ENCODE results near the gene ACSS2. TPM values are rescaled to one million over a fixed set of nuclear protein-coding genes. Genes with fewer than 3 reads are reported as not detected.

The ACSS2 gene
- total and polyA plus RNA-seq, 2 donors from 2014 or later = 53.1 to 98.9 TPM

DNA sequence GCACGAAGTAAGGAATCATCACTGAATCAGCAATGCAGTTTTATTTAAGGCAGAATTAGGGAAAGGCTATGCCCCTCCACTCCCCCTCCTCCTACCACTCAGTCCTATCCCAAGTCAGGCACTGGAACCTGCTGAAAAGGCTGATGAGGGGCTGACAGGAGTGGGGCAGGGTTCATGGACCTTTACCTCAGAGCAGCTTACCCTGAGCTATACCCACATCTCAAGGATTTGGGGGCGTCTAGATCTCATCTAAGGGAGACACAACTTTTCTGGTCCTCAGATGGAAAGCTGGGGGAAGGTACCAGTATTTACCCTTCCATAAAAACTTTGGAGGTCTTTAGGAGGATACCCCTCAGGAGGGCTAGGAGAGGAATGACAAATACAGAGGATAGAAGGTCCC is 52.0 kb downstream of the ACSS2 start:
- FAIRE-seq (no peak), DNase-seq (no peak)
- no peak overlapping the region for H3K9ac ChIP-seq (ENCODE audit: low read length in 3 of 3)
- TF ChIP-seq, protein P1, sequence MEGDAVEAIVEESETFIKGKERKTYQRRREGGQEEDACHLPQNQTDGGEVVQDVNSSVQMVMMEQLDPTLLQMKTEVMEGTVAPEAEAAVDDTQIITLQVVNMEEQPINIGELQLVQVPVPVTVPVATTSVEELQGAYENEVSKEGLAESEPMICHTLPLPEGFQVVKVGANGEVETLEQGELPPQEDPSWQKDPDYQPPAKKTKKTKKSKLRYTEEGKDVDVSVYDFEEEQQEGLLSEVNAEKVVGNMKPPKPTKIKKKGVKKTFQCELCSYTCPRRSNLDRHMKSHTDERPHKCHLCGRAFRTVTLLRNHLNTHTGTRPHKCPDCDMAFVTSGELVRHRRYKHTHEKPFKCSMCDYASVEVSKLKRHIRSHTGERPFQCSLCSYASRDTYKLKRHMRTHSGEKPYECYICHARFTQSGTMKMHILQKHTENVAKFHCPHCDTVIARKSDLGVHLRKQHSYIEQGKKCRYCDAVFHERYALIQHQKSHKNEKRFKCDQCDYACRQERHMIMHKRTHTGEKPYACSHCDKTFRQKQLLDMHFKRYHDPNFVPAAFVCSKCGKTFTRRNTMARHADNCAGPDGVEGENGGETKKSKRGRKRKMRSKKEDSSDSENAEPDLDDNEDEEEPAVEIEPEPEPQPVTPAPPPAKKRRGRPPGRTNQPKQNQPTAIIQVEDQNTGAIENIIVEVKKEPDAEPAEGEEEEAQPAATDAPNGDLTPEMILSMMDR (IDR thresholded peaks at IDR 0.05; ENCODE audit: borderline replicate concordance, extremely low read depth, insufficient read depth) = no peak
- no peaks in the 10 kb centered on the region for H3K9me3 ChIP-seq (ENCODE audit: control insufficient read depth in 2 of 3, insufficient read depth in 1 of 3, low read length in 3 of 3)
- H3K4me3 ChIP-seq (ENCODE audit: low read length in 3 of 3) = no peak overlapping the region
- no peak overlapping the region for H3K27ac ChIP-seq (ENCODE audit: low read depth in 2 of 2, low read length in 2 of 2)
- intact Hi-C loops (cut with DNase I) = no loop called here
- peaks cover 2 to 53% (median 37%) of the 10 kb centered on the region in 3 donors for H3K36me3 ChIP-seq (ENCODE audit: control insufficient read depth in 2 of 3, insufficient read depth in 3 of 3, low read length in 3 of 3)
- no peaks in the 10 kb centered on the region for H3K27me3 ChIP-seq (ENCODE audit: control insufficient read depth, insufficient read depth, low read length)
- no peaks in the 10 kb centered on the region for H3K4me1 ChIP-seq (ENCODE audit: control insufficient read depth in 2 of 3, insufficient read depth in 2 of 3, low read depth in 1 of 3, low read length in 3 of 3)

DNA sequence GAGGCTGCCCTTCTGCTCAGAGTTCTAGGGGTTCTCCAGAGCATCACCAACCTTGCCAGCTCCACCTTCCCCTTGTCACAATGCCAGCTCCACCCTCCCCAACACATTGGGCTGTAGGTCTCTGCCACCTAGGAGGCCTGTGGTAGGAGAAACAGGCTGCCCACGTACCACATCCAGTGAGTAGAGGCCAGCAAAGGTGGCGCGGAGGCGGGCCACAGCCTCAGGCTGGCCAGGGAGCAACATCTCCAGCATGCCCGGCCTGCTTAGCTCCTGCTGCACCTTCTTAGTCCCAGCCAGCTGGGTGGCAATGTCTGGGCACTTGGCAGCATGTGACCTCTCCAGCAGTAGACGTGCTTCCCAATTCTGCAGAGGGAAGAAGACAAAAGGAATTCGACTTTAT is 55.4 kb downstream of the ACSS2 start:
- Histone ChIP-seq H3K9me3 (ENCODE audit: control insufficient read depth in 2 of 3, insufficient read depth in 1 of 3, low read length in 3 of 3) (no peaks in the 10 kb centered on the region), H3K27ac (ENCODE audit: low read depth in 2 of 2, low read length in 2 of 2) (no peak overlapping the region), H3K36me3 (ENCODE audit: control insufficient read depth in 2 of 3, insufficient read depth in 3 of 3, low read length in 3 of 3) (peaks cover 2 to 39% (median 17%) of the 10 kb centered on the region in 3 donors), H3K9ac (ENCODE audit: low read length in 3 of 3) (no peak overlapping the region), H3K4me3 (ENCODE audit: low read length in 3 of 3) (no peak overlapping the region), H3K27me3 (ENCODE audit: control insufficient read depth, insufficient read depth, low read length) (no peaks in the 10 kb centered on the region), H3K4me1 (ENCODE audit: control insufficient read depth in 2 of 3, insufficient read depth in 2 of 3, low read depth in 1 of 3, low read length in 3 of 3) (no peaks in the 10 kb centered on the region)
- intact Hi-C loops (cut with DNase I) = no loop called here
- FAIRE-seq (no peak), DNase-seq (no peak)
- TF ChIP-seq, protein P1 (IDR thresholded peaks at IDR 0.05; ENCODE audit: borderline replicate concordance, extremely low read depth, insufficient read depth) = no peak

DNA sequence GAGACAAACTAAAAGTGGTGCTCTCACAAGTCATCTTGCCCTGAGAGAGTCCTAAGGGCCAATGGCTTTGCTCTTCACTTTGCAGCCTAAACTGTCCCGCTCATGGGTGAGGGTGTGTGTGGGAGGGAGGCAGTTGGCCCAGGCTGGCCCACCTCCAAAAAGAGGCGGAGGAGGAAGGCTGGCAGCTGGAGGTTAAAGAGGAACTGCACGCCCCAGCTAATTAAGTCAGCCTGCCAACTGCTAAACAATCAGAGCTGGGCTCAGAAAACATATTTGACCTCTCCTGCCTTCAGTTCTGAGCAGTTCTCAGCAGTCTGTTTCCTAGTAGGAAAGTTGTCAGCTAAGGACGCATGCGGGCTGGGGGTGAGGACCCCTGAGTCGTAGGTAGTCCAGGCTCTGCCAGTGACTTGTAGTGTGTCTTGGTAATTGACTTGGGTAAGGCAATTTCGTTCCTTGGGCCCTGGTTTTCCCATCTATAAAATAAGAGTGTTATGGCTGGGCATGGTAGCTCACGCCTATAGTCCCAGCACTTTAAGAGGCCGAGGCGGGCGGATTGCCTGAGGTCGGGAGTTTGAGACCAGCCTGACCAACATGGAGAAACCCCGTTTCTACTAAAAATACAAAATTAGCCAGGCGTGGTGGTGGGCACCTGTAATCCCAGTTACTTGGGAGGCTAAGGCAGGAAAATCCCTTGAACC is 62.2 kb downstream of the ACSS2 start:
- no peaks in the 10 kb centered on the region for H3K27me3 ChIP-seq (ENCODE audit: control insufficient read depth, insufficient read depth, low read length)
- peaks cover 0 to 25% (median 12%) of the 10 kb centered on the region in 3 donors for H3K36me3 ChIP-seq (ENCODE audit: control insufficient read depth in 2 of 3, insufficient read depth in 3 of 3, low read length in 3 of 3)
- FAIRE-seq = no peak
- no peak for DNase-seq
- no peak overlapping the region for H3K4me3 ChIP-seq (ENCODE audit: low read length in 3 of 3)
- peak overlapping the region in 1 of 2 donors; percentile 16 for H3K27ac ChIP-seq (ENCODE audit: low read depth in 2 of 2, low read length in 2 of 2)
- H3K9me3 ChIP-seq (ENCODE audit: control insufficient read depth in 2 of 3, insufficient read depth in 1 of 3, low read length in 3 of 3) = no peaks in the 10 kb centered on the region
- no peak overlapping the region for H3K9ac ChIP-seq (ENCODE audit: low read length in 3 of 3)
- intact Hi-C loops (cut with DNase I) = no loop called here
- peaks cover 0 to 5% (median 2%) of the 10 kb centered on the region in 3 donors for H3K4me1 ChIP-seq (ENCODE audit: control insufficient read depth in 2 of 3, insufficient read depth in 2 of 3, low read depth in 1 of 3, low read length in 3 of 3)
- TF ChIP-seq, protein P1 (IDR thresholded peaks at IDR 0.05; ENCODE audit: borderline replicate concordance, extremely low read depth, insufficient read depth) = no peak
